KMS-11 (cell line): ENCODE measurements around the gene CD55.

Experiments used
- H2AFZ ChIP-seq: fragments of 200-600 bp; sonication (generic); 2 replicates; pipeline ENCODE4 v1.6.1; 2016; ENCODE audit warnings: antibody characterized with exemption, mixed run types, low read depth
- H3K27ac ChIP-seq: fragments of 200-600 bp; sonication (generic); 2 replicates; pipeline ENCODE4 v1.6.1; 2016; ENCODE audit warnings: mild to moderate bottlenecking, mixed run types
- H3K27me3 ChIP-seq: fragments of 200-600 bp; sonication (generic); 2 replicates; pipeline ENCODE4 v1.6.1; 2017; ENCODE audit warnings: mild to moderate bottlenecking, low read depth, mixed run types, moderate library complexity; ENCODE audit not compliant: insufficient read depth
- H3K36me3 ChIP-seq: fragments of 200-600 bp; sonication (generic); 2 replicates; pipeline ENCODE4 v1.6.1; 2017; ENCODE audit warnings: mild to moderate bottlenecking, mixed run types; ENCODE audit not compliant: insufficient read depth
- H3K4me1 ChIP-seq: fragments of 200-600 bp; sonication (generic); 2 replicates; pipeline ENCODE4 v1.6.1; 2016; ENCODE audit warnings: mild to moderate bottlenecking, low read depth, mixed run types; ENCODE audit not compliant: poor library complexity, severe bottlenecking
- H3K4me2 ChIP-seq: fragments of 200-600 bp; sonication (generic); 2 replicates; pipeline ENCODE4 v1.7.0; 2016; ENCODE audit warnings: mild to moderate bottlenecking, mixed run types
- H3K4me3 ChIP-seq: fragments of 200-600 bp; sonication (generic); IDR thresholded peaks from 2 replicates; pipeline ENCODE4 v1.6.1; 2017; ENCODE audit warnings: low read depth, low read length, mixed read lengths; ENCODE audit not compliant: insufficient read depth
- H3K79me2 ChIP-seq: fragments of 200-600 bp; sonication (generic); 2 replicates; pipeline ENCODE4 v1.6.1; 2016; ENCODE audit warnings: low read depth, mixed run types; ENCODE audit not compliant: insufficient read depth
- H3K9ac ChIP-seq: fragments of 200-600 bp; sonication (generic); 2 replicates; pipeline ENCODE4 v1.6.1; 2016; ENCODE audit warnings: mild to moderate bottlenecking, mixed run types
- H4K20me1 ChIP-seq: fragments of 200-600 bp; sonication (generic); 2 replicates; pipeline ENCODE4 v1.6.1; 2016; ENCODE audit warnings: mild to moderate bottlenecking, mixed run types; ENCODE audit not compliant: insufficient read depth
- CTCF ChIP-seq: fragments of 200-600 bp; sonication (generic); conservative IDR thresholded peaks from 2 replicates; pipeline ENCODE4 v1.6.1; 2017; ENCODE audit warnings: low read depth, mild to moderate bottlenecking, antibody characterized with exemption, low read length, moderate library complexity, mixed read lengths

The CD55 gene

GRCh38 chr1:207323425-207324225, 2.1 kb downstream of the CD55 start:
- peaks cover 11% of the 10 kb centered on the region; the same call in 1 of the 2 replicates for H3K79me2 ChIP-seq
- no peak overlapping the region for H3K9ac ChIP-seq
- peak overlapping the region; percentile 21; the same call in 1 of the 2 replicates for H3K4me2 ChIP-seq
- peaks cover 4% of the 10 kb centered on the region; the same call in 1 of the 2 replicates for H3K36me3 ChIP-seq
- no peak overlapping the region for H3K4me3 ChIP-seq
- no peaks in the 10 kb centered on the region for H4K20me1 ChIP-seq
- no peak for TF ChIP-seq CTCF
- no peak overlapping the region for H3K27ac ChIP-seq
- no peaks in the 10 kb centered on the region for H3K27me3 ChIP-seq
- H3K4me1 ChIP-seq = peaks cover 27% of the 10 kb centered on the region
- H2AFZ ChIP-seq = no peak overlapping the region

GRCh38 chr1:207328004-207328403, 6.5 kb downstream of the CD55 start:
- TF ChIP-seq CTCF = no peak
- H3K27me3 ChIP-seq = no peaks in the 10 kb centered on the region
- peaks cover 4% of the 10 kb centered on the region; the same call in 1 of the 2 replicates for H3K36me3 ChIP-seq
- H4K20me1 ChIP-seq = no peaks in the 10 kb centered on the region
- peaks cover 21% of the 10 kb centered on the region for H3K4me1 ChIP-seq
- H3K9ac ChIP-seq = no peak overlapping the region
- no peak overlapping the region for H3K27ac ChIP-seq
- H3K4me3 ChIP-seq = no peak overlapping the region
- H2AFZ ChIP-seq = no peak overlapping the region
- no peak overlapping the region for H3K4me2 ChIP-seq
- H3K79me2 ChIP-seq = 0 out of 2 replicates have a peak, but pooled peaks cover 5% of the 10 kb centered on the region

GRCh38 chr1:207328908-207329440, 7.5 kb downstream of the CD55 start:
- H3K27me3 ChIP-seq = no peaks in the 10 kb centered on the region
- peaks cover 11% of the 10 kb centered on the region for H3K4me1 ChIP-seq

GRCh38 chr1:207329469-207329868, 8.0 kb downstream of the CD55 start:
- Histone ChIP-seq H3K4me2 (no peak overlapping the region), H3K9ac (no peak overlapping the region), H3K79me2 (no peaks in the 10 kb centered on the region)

More at GRCh38 chr1:207328908-207329440, 7.5 kb downstream of the CD55 start:
- Histone ChIP-seq H3K79me2 (no peaks in the 10 kb centered on the region), H3K4me3 (no peak overlapping the region), H3K36me3 (peaks cover 4% of the 10 kb centered on the region; the same call in 1 of the 2 replicates), H3K4me2 (no peak overlapping the region), H3K9ac (no peak overlapping the region), H3K27ac (no peak overlapping the region), H4K20me1 (no peaks in the 10 kb centered on the region), H2AFZ (no peak overlapping the region)
- no peak for TF ChIP-seq CTCF

More at GRCh38 chr1:207329469-207329868, 8.0 kb downstream of the CD55 start:
- no peak overlapping the region for H3K4me3 ChIP-seq
- peaks cover 8% of the 10 kb centered on the region for H3K4me1 ChIP-seq
- no peak overlapping the region for H2AFZ ChIP-seq
- H4K20me1 ChIP-seq = no peaks in the 10 kb centered on the region
- TF ChIP-seq CTCF = no peak
- H3K36me3 ChIP-seq = peaks cover 4% of the 10 kb centered on the region; the same call in 1 of the 2 replicates
- H3K27me3 ChIP-seq = no peaks in the 10 kb centered on the region
- no peak overlapping the region for H3K27ac ChIP-seq
